DND-41 (cell line): ENCODE data around the gene STK11.

ENCODE experiments used
- EZH2 ChIP-seq: IDR thresholded peaks from 3 replicates; pipeline ENCODE4 v1.6.1; 2012; ENCODE audit warnings: borderline replicate concordance, low read depth, mild to moderate bottlenecking, moderate library complexity, low read length, inconsistent platforms; ENCODE audit not compliant: severe bottlenecking
- TF ChIP-seq, protein P1 (sequence below): IDR thresholded peaks from 2 replicates; pipeline ENCODE4 v1.5.1; 2012; ENCODE audit warnings: borderline replicate concordance, low read length, moderate library complexity, mild to moderate bottlenecking; ENCODE audit not compliant: poor library complexity, severe bottlenecking; ENCODE audit errors: extremely low read depth

DNA sequence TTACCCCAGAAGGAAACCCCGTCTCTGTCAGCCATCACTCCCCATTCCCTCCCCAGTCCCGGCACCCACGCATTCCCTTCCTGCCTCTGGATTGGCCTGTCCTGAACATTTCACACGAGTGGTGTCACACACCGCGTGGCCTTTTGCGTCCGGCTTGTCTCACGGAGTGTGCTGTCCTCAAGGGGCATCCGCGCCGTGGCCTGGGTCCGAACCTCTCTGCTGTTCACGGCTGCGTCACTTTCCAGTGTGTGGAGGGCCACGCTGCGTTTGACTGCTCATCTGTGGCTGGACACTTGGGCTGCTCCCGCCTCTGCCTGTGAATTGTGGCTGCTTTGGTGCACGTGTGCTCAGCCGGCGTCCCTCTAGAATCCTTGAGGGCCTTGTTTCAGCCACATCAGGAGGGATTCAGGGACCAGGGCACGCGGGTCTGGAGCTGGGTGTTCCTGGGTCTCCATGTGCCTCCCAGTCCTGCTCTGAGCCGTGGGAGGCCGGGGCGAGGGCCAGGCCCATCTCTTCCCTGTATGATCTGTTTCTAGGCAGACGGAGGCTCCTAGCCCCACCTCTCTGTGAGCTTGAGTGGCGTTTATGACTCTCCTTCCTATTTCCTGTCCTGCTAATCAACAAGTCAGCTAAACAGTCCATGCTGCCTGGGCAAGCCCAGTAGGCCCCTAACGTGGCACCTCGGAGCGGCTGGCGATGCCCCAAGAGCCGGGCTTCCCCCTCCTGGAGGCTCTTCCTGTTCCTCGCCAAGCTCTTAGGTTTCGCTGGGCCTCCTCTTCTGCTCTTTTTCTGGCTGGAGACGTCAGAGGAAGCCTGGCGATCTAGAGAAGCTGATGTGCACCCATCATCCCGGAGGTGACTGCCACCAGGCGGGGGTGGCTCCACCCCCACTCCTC is 8.1 kb downstream of the STK11 start:
- TF ChIP-seq, protein P1, sequence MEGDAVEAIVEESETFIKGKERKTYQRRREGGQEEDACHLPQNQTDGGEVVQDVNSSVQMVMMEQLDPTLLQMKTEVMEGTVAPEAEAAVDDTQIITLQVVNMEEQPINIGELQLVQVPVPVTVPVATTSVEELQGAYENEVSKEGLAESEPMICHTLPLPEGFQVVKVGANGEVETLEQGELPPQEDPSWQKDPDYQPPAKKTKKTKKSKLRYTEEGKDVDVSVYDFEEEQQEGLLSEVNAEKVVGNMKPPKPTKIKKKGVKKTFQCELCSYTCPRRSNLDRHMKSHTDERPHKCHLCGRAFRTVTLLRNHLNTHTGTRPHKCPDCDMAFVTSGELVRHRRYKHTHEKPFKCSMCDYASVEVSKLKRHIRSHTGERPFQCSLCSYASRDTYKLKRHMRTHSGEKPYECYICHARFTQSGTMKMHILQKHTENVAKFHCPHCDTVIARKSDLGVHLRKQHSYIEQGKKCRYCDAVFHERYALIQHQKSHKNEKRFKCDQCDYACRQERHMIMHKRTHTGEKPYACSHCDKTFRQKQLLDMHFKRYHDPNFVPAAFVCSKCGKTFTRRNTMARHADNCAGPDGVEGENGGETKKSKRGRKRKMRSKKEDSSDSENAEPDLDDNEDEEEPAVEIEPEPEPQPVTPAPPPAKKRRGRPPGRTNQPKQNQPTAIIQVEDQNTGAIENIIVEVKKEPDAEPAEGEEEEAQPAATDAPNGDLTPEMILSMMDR: no peak
- no peak for TF ChIP-seq EZH2
